Uterus (tissue), 4 donors: ENCODE data around the gene HOXD1. TPM values are rescaled to one million over a fixed set of nuclear protein-coding genes. Genes with fewer than 3 reads are reported as not detected.
A peak's percentile ranks its signal among the peaks of the same experiment; 100 is the strongest.

ENCODE experiments used
- DNase-seq, 2 donors: peaks; one replicate each; pipeline ENCODE4 v3.0.0-alpha.2; 2019 to 2020
- H3K27ac ChIP-seq, 2 donors: fragments of 200-600 bp; sonication (generic); 1 replicate in 1 of 2; 2 replicates in 1 of 2; pipeline ENCODE4 v1.5.1; 2016 to 2018
- H3K27me3 ChIP-seq, 2 donors: fragments of 200-600 bp; sonication (generic); one replicate each; pipeline ENCODE4 v1.5.1; 2018 to 2019; ENCODE audit warnings: control low read depth in 1 of 2
- H3K36me3 ChIP-seq, 2 donors: fragments of 200-600 bp; sonication (generic); one replicate each; pipeline ENCODE4 v1.5.1; 2019; ENCODE audit warnings: control low read depth in 1 of 2
- H3K4me1 ChIP-seq, 2 donors: fragments of 200-600 bp; sonication (generic); one replicate each; pipeline ENCODE4 v1.5.1; 2018 to 2019; ENCODE audit warnings: control low read depth in 1 of 2
- H3K4me3 ChIP-seq, 2 donors: fragments of 200-600 bp; sonication (generic); 1 replicate in 1 of 2; 2 replicates in 1 of 2; pipeline ENCODE4 v1.5.1; 2018 to 2019; ENCODE audit warnings: mild to moderate bottlenecking in 1 of 2
- H3K9me3 ChIP-seq, 2 donors: fragments of 200-600 bp; sonication (generic); one replicate each; pipeline ENCODE4 v1.5.1; 2019; ENCODE audit warnings: control low read depth in 1 of 2
- POLR2A ChIP-seq, 2 donors: fragments of 450-650 bp; IDR thresholded peaks; one replicate each; pipeline ENCODE4 v1.6.1; 2016; ENCODE audit warnings: antibody characterized with exemption in 2 of 2, mild to moderate bottlenecking in 1 of 2, moderate library complexity in 1 of 2
- intact Hi-C: fragments of 100-400 bp; cut with DNase I; formaldehyde crosslinking; loops from one replicate; pipeline ENCODE4 v1.15.1; 2023; ENCODE audit warnings: low total_unique reads
- total RNA-seq, 4 donors: library from RNA; depleted of rRNA in 3 of 4; stranded (reverse); fragments of >200 nt in 3 of 4; gene quantifications; one replicate each; pipeline versions ENCODE4 v1.1.0 to v1.2.4, GENCODE V29; 2014 to 2023
- TF ChIP-seq, protein P1 (sequence below), 4 experiments: fragments of 200-600 bp in 2 of 4; fragments of 450-650 bp in 2 of 4; sonication (generic) in 2 of 4; IDR thresholded peaks; one replicate each; pipeline ENCODE4 v1.5.1; 2016 to 2019; ENCODE audit warnings: antibody characterized with exemption in 4 of 4, mild to moderate bottlenecking in 2 of 4, moderate library complexity in 1 of 4
- donor health status: DM: yes; HTN: yes; CAD: no.

The HOXD1 gene
- total RNA-seq, 4 donors from 2014 or later: 0.21 to 2.9 (median 0.52) TPM; not detected in 1

DNA sequence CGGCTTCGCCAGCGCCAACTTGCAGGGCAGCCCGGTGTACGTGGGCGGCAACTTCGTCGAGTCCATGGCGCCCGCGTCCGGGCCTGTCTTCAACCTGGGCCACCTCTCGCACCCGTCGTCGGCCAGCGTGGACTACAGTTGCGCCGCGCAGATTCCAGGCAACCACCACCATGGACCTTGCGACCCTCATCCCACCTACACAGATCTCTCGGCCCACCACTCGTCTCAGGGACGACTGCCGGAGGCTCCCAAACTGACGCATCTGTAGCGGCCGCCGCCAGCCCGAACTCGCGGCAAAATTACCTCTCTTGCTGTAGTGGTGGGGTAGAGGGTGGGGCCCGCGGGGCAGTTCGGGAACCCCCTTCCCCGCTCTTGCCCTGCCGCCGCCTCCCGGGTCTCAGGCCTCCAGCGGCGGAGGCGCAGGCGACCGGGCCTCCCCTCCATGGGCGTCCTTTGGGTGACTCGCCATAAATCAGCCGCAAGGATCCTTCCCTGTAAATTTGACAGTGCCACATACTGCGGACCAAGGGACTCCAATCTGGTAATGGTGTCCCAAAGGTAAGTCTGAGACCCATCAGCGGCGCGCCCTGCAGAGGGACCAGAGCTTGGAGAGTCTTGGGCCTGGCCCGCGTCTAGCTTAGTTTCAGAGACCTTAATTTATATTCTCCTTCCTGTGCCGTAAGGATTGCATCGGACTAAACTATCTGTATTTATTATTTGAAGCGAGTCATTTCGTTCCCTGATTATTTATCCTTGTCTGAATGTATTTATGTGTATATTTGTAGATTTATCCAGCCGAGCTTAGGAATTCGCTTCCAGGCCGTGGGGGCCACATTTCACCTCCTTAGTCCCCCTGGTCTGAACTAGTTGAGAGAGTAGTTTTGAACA, 16.2 kb upstream of the HOXD1 start:
- Histone ChIP-seq H3K27ac (peak overlapping the region; percentile 75 to 83), H3K4me1 (no peaks in the 10 kb centered on the region), H3K9me3 (no peaks in the 10 kb centered on the region), H3K27me3 (no peaks in the 10 kb centered on the region), H3K36me3 (no peaks in the 10 kb centered on the region), H3K4me3 (peak overlapping the region; percentile 8 to 31)
- intact Hi-C loops: no loop called here
- TF ChIP-seq, protein P1, sequence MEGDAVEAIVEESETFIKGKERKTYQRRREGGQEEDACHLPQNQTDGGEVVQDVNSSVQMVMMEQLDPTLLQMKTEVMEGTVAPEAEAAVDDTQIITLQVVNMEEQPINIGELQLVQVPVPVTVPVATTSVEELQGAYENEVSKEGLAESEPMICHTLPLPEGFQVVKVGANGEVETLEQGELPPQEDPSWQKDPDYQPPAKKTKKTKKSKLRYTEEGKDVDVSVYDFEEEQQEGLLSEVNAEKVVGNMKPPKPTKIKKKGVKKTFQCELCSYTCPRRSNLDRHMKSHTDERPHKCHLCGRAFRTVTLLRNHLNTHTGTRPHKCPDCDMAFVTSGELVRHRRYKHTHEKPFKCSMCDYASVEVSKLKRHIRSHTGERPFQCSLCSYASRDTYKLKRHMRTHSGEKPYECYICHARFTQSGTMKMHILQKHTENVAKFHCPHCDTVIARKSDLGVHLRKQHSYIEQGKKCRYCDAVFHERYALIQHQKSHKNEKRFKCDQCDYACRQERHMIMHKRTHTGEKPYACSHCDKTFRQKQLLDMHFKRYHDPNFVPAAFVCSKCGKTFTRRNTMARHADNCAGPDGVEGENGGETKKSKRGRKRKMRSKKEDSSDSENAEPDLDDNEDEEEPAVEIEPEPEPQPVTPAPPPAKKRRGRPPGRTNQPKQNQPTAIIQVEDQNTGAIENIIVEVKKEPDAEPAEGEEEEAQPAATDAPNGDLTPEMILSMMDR (IDR thresholded peaks at IDR 0.05): no peak
- TF ChIP-seq POLR2A (IDR thresholded peaks at IDR 0.05): no peak
- no peak for DNase-seq

DNA sequence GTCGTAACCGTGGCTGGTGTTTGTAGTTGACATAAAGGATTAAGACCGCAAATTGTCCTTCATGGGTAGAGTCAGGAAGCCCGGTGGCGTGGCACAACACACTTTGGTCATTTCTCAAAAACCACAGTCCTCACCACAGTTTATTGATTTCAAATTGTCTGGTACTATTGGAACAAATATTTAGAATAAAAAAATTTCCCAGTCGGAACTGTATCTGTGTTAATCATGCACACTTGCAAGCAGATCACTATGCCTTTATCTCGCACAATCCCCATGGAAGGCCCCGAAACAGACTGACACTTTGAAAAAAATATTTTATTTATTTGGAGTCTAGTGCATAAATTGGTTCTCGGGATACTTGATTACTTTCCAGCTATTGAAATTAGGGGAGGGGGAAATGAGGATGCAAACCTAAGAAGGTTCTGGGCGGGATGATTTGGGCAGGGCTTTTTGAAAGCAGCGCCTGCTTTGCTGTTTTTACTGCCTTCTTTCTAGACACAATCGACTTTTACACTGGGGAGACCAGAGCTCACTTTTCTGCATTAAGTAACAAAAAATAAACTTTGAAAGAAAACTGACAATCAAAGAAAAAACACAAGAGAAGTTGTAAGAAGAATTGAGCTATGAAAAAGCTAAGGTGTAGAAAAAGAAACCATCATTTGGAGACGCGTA, 15.4 kb upstream of the HOXD1 start:
- intact Hi-C loops: no loop called here
- H3K27ac ChIP-seq: peak overlapping the region; percentile 75 to 83
- no peaks in the 10 kb centered on the region for H3K9me3 ChIP-seq
- H3K4me3 ChIP-seq: peak overlapping the region in 1 of 2 donors; percentile 31
- DNase-seq: no peak
- TF ChIP-seq, protein P1 (IDR thresholded peaks at IDR 0.05): no peak
- no peak for TF ChIP-seq POLR2A (IDR thresholded peaks at IDR 0.05)
- H3K27me3 ChIP-seq: no peaks in the 10 kb centered on the region
- no peaks in the 10 kb centered on the region for H3K36me3 ChIP-seq
- no peaks in the 10 kb centered on the region for H3K4me1 ChIP-seq

- TF ChIP-seq POLR2A (IDR thresholded peaks at IDR 0.05): no peak
- TF ChIP-seq, protein P1 (IDR thresholded peaks at IDR 0.05): no peak
- Histone ChIP-seq H3K9me3 (no peaks in the 10 kb centered on the region), H3K36me3 (no peaks in the 10 kb centered on the region), H3K27me3 (no peaks in the 10 kb centered on the region), H3K4me1 (no peaks in the 10 kb centered on the region), H3K27ac (peak overlapping the region; percentile 75 to 83), H3K4me3 (peak overlapping the region in 1 of 2 donors; percentile 20)
- intact Hi-C loops: no loop called here
- DNase-seq: no peak
Measured at GRCh38 chr2:176173567-176174381, 14.7 kb upstream of the HOXD1 start.

DNA sequence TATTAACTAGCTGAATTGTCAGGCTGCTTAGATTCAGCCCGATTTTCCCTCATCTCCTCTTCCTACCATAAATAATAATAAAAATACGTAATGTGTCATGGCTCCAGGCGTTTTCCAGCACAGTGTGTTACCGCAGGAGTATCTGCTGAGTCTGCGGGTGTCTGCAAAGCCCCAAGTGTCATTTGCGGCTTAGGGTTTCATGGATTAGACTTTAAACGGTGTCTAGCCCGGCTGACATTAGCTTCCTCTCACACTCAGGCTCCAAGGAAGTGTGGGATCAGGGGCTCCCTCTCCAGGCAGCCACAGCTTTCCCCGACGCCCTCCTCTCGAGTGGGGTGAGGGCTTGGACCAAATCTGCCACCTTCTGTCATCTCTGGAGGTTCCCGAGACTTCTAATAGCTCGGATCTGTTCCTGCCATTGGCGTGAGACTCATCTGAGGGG, 14.1 kb upstream of the HOXD1 start:
- peak; percentile 29 to 34 for DNase-seq
- no peaks in the 10 kb centered on the region for H3K36me3 ChIP-seq
- H3K27ac ChIP-seq: peak overlapping the region; percentile 75 to 83
- H3K4me3 ChIP-seq: peak overlapping the region; percentile 20 to 22
- no peaks in the 10 kb centered on the region for H3K9me3 ChIP-seq
- TF ChIP-seq POLR2A (IDR thresholded peaks at IDR 0.05): no peak
- H3K4me1 ChIP-seq: no peaks in the 10 kb centered on the region
- H3K27me3 ChIP-seq: no peaks in the 10 kb centered on the region
- intact Hi-C loops: no loop called here
